SK-N-SH (cell line): ENCODE data around the gene BRICD5. TPM values are rescaled to one million over a fixed set of nuclear protein-coding genes. Genes with fewer than 3 reads are reported as not detected.

ENCODE experiments used
- CTCF ChIA-PET: fragments of 300-600, 350-600 bp; formaldehyde crosslinking; extraction: SDS; loops from one replicate; lab custom pipeline; 2021; lab: Yijun Ruan, JAX
- POLR2A ChIA-PET: fragments of 350-600 bp; sonication (Branson Sonifier 250); formaldehyde crosslinking; extraction: SDS; loops from one replicate; lab custom pipeline; 2020; ENCODE audit warnings: antibody characterized with exemption, inconsistent platforms; lab: Yijun Ruan, JAX
- DNase-seq: peaks from one replicate; pipeline ENCODE4 v3.0.0; 2012
- H2AFZ ChIP-seq: fragments of 200-600 bp; sonication (generic); 2 replicates; pipeline ENCODE4 v1.8.1; 2016; ENCODE audit warnings: antibody characterized with exemption, mild to moderate bottlenecking, low read depth
- H3F3A ChIP-seq: fragments of 200-600 bp; sonication (generic); replicated peaks from 2 replicates; pipeline ENCODE3; 2016; ENCODE audit warnings: antibody characterized with exemption, mild to moderate bottlenecking; ENCODE audit not compliant: insufficient read depth
- H3K27ac ChIP-seq, 2 experiments: fragments of 200-500 bp in 1 of 2; fragments of 200-600 bp in 1 of 2; sonication (Bioruptor generic) in 1 of 2; sonication (generic), shearing (Covaris generic) in 1 of 2; 2 replicates each; pipeline versions ENCODE4 v1.5.1 to v1.6.1; 2014 to 2016; ENCODE audit warnings: low read depth in 2 of 2, inconsistent platforms in 1 of 2, low read length in 1 of 2, mild to moderate bottlenecking in 1 of 2, mixed read lengths in 1 of 2
- H3K27me3 ChIP-seq: fragments of 200-600 bp; sonication (generic), shearing (Covaris generic); 2 replicates; pipeline ENCODE4 v1.6.1; 2016; ENCODE audit warnings: mixed run types; ENCODE audit not compliant: insufficient read depth
- H3K36me3 ChIP-seq, 2 experiments: fragments of 200-500 bp in 1 of 2; fragments of 200-600 bp in 1 of 2; sonication (Bioruptor generic) in 1 of 2; sonication (generic) in 1 of 2; replicated peaks in 1 of 2; 2 replicates each; pipeline versions ENCODE3 to v1.5.1; 2014 to 2016; ENCODE audit warnings: low read length in 1 of 2, mild to moderate bottlenecking in 1 of 2; ENCODE audit not compliant: insufficient read depth in 2 of 2, control insufficient read depth in 1 of 2
- H3K4me1 ChIP-seq, 2 experiments: fragments of 200-500 bp in 1 of 2; fragments of 200-600 bp in 1 of 2; sonication (Bioruptor generic) in 1 of 2; sonication (generic), shearing (Covaris generic) in 1 of 2; 2 replicates each; pipeline versions ENCODE4 v1.5.1 to v1.6.1; 2014 to 2016; ENCODE audit warnings: low read depth in 1 of 2, low read length in 1 of 2, mixed run types in 1 of 2; ENCODE audit not compliant: insufficient read depth in 2 of 2, control insufficient read depth in 1 of 2
- H3K4me2 ChIP-seq: fragments of 200-600 bp; sonication (generic), shearing (Covaris generic); 2 replicates; pipeline ENCODE4 v1.6.1; 2017; ENCODE audit warnings: mixed run types
- H3K4me3 ChIP-seq, 2 experiments: fragments of 200-500 bp in 1 of 2; fragments of 200-600 bp in 1 of 2; sonication (Bioruptor generic) in 1 of 2; sonication (generic), shearing (Covaris generic) in 1 of 2; 2 replicates each; pipeline versions ENCODE4 v1.5.1 to v1.8.1; 2014 to 2016; ENCODE audit warnings: low read depth in 2 of 2, inconsistent platforms in 1 of 2, low read length in 1 of 2, mild to moderate bottlenecking in 1 of 2, mixed read lengths in 1 of 2, moderate library complexity in 1 of 2
- H3K79me2 ChIP-seq: fragments of 200-600 bp; sonication (generic); 2 replicates; pipeline ENCODE4 v1.8.1; 2017; ENCODE audit warnings: mild to moderate bottlenecking; ENCODE audit not compliant: insufficient read depth
- H3K9ac ChIP-seq: fragments of 200-600 bp; sonication (generic); 2 replicates; pipeline ENCODE4 v1.6.1; 2017; ENCODE audit warnings: mixed run types
- H3K9me2 ChIP-seq: fragments of 200-600 bp; sonication (generic); 2 replicates; pipeline ENCODE4 v1.6.1; 2017; ENCODE audit warnings: mixed run types
- H3K9me3 ChIP-seq: fragments of 200-600 bp; sonication (generic); 2 replicates; pipeline ENCODE4 v1.6.1; 2017; ENCODE audit warnings: mixed run types, mild to moderate bottlenecking, moderate library complexity
- H4K20me1 ChIP-seq: fragments of 200-600 bp; sonication (generic); 2 replicates; pipeline ENCODE4 v1.6.1; 2017; ENCODE audit warnings: mild to moderate bottlenecking, mixed run types; ENCODE audit not compliant: insufficient read depth
- CHD2 ChIP-seq: fragments of 150-350 bp; IDR thresholded peaks from 2 replicates; pipeline ENCODE4 v1.6.1; 2018; ENCODE audit warnings: low read length; ENCODE audit not compliant: partially characterized antibody
- EZH2phosphoT487 ChIP-seq: fragments of 200-600 bp; sonication (generic); IDR thresholded peaks from 2 replicates; pipeline ENCODE4 v1.6.1; 2017; ENCODE audit warnings: low read depth, mixed run types, mild to moderate bottlenecking, antibody characterized with exemption, moderate library complexity, borderline replicate concordance
- FOSL2 ChIP-seq: IDR thresholded peaks from 2 replicates; pipeline ENCODE4 v1.4.0; 2012; ENCODE audit warnings: low read depth, mild to moderate bottlenecking, moderate library complexity, borderline replicate concordance
- GATA2 ChIP-seq: sonication (generic); formaldehyde crosslinking; IDR thresholded peaks from 2 replicates; pipeline ENCODE4 v1.5.0; 2020; ENCODE audit warnings: mild to moderate bottlenecking, missing genetic modification reagents
- JUND ChIP-seq: IDR thresholded peaks from 2 replicates; pipeline ENCODE4 v1.4.0; 2012
- NRF1 ChIP-seq: IDR thresholded peaks from 2 replicates; pipeline ENCODE4 v1.6.1; 2012; ENCODE audit warnings: low read depth, mild to moderate bottlenecking, low read length
- POLR2AphosphoS5 ChIP-seq: IDR thresholded peaks from 2 replicates; pipeline ENCODE4 v1.6.1; 2012; ENCODE audit warnings: low read depth, low read length
- RAD21 ChIP-seq: IDR thresholded peaks from 2 replicates; pipeline ENCODE4 v1.6.1; 2012; ENCODE audit warnings: mild to moderate bottlenecking, low read length
- SIN3A ChIP-seq: IDR thresholded peaks from 2 replicates; pipeline ENCODE4 v1.6.1; 2012; ENCODE audit warnings: low read depth, mild to moderate bottlenecking, low read length, moderate library complexity, borderline replicate concordance
- SMC3 ChIP-seq: IDR thresholded peaks from 2 replicates; pipeline ENCODE4 v1.6.1; 2012; ENCODE audit warnings: low read depth, low read length, improper control_type of control experiment
- WGBS: methylation state at CpG from one replicate; pipeline ENCODE4 v1.1.6; 2017; ENCODE audit warnings: low lambda C conversion rate; 5-methylcytosine and 5-hydroxymethylcytosine counted together
- polyA plus RNA-seq, 3 experiments: library from polyadenylated mRNA; depleted of rRNA; stranded (reverse); fragments of >200 nt; gene quantifications; 2 replicates each; pipeline ENCODE4 v1.2.3, GENCODE V29; 2012
- TF ChIP-seq, protein P1 (sequence below): fragments of 150-350 bp; IDR thresholded peaks from 2 replicates; pipeline ENCODE4 v1.6.1; 2017; ENCODE audit warnings: antibody characterized with exemption, low read length, low read depth, borderline replicate concordance
- TF ChIP-seq, protein P2 (sequence below): IDR thresholded peaks from 2 replicates; pipeline ENCODE4 v1.6.1; 2012; ENCODE audit warnings: mild to moderate bottlenecking, low read depth, low read length, moderate library complexity

BRICD5 gene
- polyA plus RNA-seq, 1 of the 3 experiments (the other 2 are of a cell fraction), result 2.3 TPM

- TF ChIP-seq CHD2 (no peak), GATA2 (CRISPR knock-in tag) (no peak), SMC3 (no peak), SIN3A (no peak), POLR2AphosphoS5 (no peak), NRF1 (no peak)
- TF ChIP-seq, protein P1, sequence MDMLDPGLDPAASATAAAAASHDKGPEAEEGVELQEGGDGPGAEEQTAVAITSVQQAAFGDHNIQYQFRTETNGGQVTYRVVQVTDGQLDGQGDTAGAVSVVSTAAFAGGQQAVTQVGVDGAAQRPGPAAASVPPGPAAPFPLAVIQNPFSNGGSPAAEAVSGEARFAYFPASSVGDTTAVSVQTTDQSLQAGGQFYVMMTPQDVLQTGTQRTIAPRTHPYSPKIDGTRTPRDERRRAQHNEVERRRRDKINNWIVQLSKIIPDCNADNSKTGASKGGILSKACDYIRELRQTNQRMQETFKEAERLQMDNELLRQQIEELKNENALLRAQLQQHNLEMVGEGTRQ, result no peak
- H3K79me2 ChIP-seq, result peaks cover 54% of the 10 kb centered on the region
- no peak overlapping the region for H2AFZ ChIP-seq
- H3F3A ChIP-seq, result peaks cover 46% of the 10 kb centered on the region
- DNase-seq, result no peak
- 90% methylated on average over 10 of the region's 11 CpGs for WGBS
- no peaks in the 10 kb centered on the region for H3K9me2 ChIP-seq
- no peak overlapping the region for H3K27ac ChIP-seq
- H3K9ac ChIP-seq, result no peak overlapping the region
- H3K27me3 ChIP-seq, result no peaks in the 10 kb centered on the region
- H4K20me1 ChIP-seq, result peaks cover 21% of the 10 kb centered on the region; the same call in 1 of the 2 replicates
- CTCF ChIA-PET, result interaction anchor here (3.5 kb wide), 1 partner anchor 59 kb away, joined by 33 read pairs; no protein-coding TSS in a partner anchor
- peaks cover 7 to 13% of the 10 kb centered on the region in 2 experiments; a peak in 1 of 4 replicates for H3K4me1 ChIP-seq
- H3K9me3 ChIP-seq, result no peaks in the 10 kb centered on the region
- no peak overlapping the region for H3K4me2 ChIP-seq
- POLR2A ChIA-PET, result interaction anchor here (0.6 kb wide), 1 partner anchor 10 kb away, joined by 3 read pairs; no protein-coding TSS in a partner anchor
- H3K36me3 ChIP-seq, result peaks cover 37 to 60% of the 10 kb centered on the region in 2 experiments
- no peak overlapping the region for H3K4me3 ChIP-seq
Observed at GRCh38 chr16:2253293-2253692, 42.6 kb upstream of the BRICD5 start.

DNA sequence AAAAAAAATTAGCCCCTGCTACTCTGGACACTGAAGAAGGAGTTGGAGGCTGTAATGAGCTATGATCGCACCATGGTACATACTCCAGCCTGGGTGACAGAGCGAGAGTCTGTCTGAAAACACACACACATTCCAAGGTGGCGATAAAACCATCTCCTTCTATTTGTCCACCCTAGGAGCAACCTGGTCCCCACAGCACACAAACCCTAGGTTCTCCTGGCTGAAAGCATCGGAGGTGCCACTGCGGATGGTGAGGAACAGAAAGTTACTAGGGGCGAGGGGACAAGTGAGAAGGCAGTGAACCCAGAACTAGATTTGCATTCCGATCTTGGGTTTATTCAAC, 42.1 kb upstream of the BRICD5 start:
- ChIA-PET POLR2A (interaction anchor here (1.8 kb wide), 1 partner anchor 9 kb away, joined by 8 read pairs; no protein-coding TSS in a partner anchor), CTCF (interaction anchor here (1.8 to 3.5 kb wide), 5 partner anchors 9 to 249 kb away, joined by 8 to 33 read pairs (median 9); partner anchors contain the start of genes DNASE1L2 and RNPS1)
- 95% methylated on average over 7 of the region's 7 CpGs for WGBS

More for the DNA sequence above, 42.1 kb upstream of the BRICD5 start:
- Histone ChIP-seq H2AFZ (no peak overlapping the region), H3K9me3 (no peaks in the 10 kb centered on the region), H3K9ac (no peak overlapping the region), H3K9me2 (no peaks in the 10 kb centered on the region), H3K4me1 (peaks cover 7 to 13% of the 10 kb centered on the region in 2 experiments; a peak in 1 of 4 replicates), H3K79me2 (peaks cover 55% of the 10 kb centered on the region), H3K4me3 (no peak overlapping the region), H3K27ac (peak overlapping the region in 1 of 2 experiments; percentile 73; a peak in 1 of 4 replicates), H3F3A (peaks cover 46% of the 10 kb centered on the region), H4K20me1 (peaks cover 18% of the 10 kb centered on the region; the same call in 1 of the 2 replicates), H3K36me3 (peaks cover 32 to 56% of the 10 kb centered on the region in 2 experiments), H3K4me2 (no peak overlapping the region), H3K27me3 (no peaks in the 10 kb centered on the region)
- no peak for DNase-seq
- TF ChIP-seq FOSL2 (no peak), JUND (no peak), EZH2phosphoT487 (no peak), RAD21 (no peak)
- TF ChIP-seq, protein P2, sequence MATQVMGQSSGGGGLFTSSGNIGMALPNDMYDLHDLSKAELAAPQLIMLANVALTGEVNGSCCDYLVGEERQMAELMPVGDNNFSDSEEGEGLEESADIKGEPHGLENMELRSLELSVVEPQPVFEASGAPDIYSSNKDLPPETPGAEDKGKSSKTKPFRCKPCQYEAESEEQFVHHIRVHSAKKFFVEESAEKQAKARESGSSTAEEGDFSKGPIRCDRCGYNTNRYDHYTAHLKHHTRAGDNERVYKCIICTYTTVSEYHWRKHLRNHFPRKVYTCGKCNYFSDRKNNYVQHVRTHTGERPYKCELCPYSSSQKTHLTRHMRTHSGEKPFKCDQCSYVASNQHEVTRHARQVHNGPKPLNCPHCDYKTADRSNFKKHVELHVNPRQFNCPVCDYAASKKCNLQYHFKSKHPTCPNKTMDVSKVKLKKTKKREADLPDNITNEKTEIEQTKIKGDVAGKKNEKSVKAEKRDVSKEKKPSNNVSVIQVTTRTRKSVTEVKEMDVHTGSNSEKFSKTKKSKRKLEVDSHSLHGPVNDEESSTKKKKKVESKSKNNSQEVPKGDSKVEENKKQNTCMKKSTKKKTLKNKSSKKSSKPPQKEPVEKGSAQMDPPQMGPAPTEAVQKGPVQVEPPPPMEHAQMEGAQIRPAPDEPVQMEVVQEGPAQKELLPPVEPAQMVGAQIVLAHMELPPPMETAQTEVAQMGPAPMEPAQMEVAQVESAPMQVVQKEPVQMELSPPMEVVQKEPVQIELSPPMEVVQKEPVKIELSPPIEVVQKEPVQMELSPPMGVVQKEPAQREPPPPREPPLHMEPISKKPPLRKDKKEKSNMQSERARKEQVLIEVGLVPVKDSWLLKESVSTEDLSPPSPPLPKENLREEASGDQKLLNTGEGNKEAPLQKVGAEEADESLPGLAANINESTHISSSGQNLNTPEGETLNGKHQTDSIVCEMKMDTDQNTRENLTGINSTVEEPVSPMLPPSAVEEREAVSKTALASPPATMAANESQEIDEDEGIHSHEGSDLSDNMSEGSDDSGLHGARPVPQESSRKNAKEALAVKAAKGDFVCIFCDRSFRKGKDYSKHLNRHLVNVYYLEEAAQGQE, result no peak
